DND-41 (cell line): ENCODE data around the gene BEND3.

ENCODE experiments used
- CTCF ChIP-seq: IDR thresholded peaks from 2 replicates; pipeline ENCODE4 v1.5.1; 2012; ENCODE audit warnings: borderline replicate concordance, low read length, moderate library complexity, mild to moderate bottlenecking; ENCODE audit not compliant: poor library complexity, severe bottlenecking; ENCODE audit errors: extremely low read depth
- EZH2 ChIP-seq: IDR thresholded peaks from 3 replicates; pipeline ENCODE4 v1.6.1; 2012; ENCODE audit warnings: borderline replicate concordance, low read depth, mild to moderate bottlenecking, moderate library complexity, low read length, inconsistent platforms; ENCODE audit not compliant: severe bottlenecking

DNA sequence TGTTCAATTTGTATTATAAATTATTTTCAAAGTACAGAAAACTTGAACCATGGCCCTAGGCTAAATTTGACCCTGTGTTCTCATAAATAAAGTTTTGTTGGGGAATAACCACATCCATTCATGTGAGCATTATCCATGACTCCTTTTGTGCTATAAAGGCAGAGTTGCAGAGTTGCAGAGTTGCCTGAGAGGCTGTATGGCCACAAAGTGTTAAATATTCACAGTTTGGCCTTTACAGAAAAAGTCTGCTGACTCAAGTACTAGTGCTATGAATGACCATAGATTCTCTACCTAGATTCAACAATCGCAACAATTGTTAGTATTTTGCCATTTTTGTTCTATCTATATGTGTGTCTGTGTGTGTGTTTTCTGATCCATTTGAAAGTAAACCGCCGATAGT lies 46.2 kb upstream of the BEND3 start:
- TF ChIP-seq EZH2 (no peak), CTCF (no peak)
